ENCODE data around the gene CEP85L.

CEP85L gene

GRCh38 chr6:118504611-118505010 lies 146.8 kb downstream of the CEP85L start:
- in situ Hi-C loops (cut with HindIII; ENCODE audit: low sequenced_read_pairs) = no loop called here
- H3K4me3 ChIP-seq (ENCODE audit: low read depth, low read length) = no peak overlapping the region
- no peak for DNase-seq (ENCODE audit: low read depth)
- TF ChIP-seq CTCF (IDR thresholded peaks at IDR 0.05; ENCODE audit: low read depth, low read length, missing control alignments) = no peak

- no peak overlapping the region for H3K4me3 ChIP-seq (ENCODE audit: low read depth, low read length)
- in situ Hi-C loops (cut with HindIII; ENCODE audit: low sequenced_read_pairs) = no loop called here
- TF ChIP-seq CTCF (IDR thresholded peaks at IDR 0.05; ENCODE audit: low read depth, low read length, missing control alignments) = no peak
- DNase-seq (ENCODE audit: low read depth) = no peak
Observed at GRCh38 chr6:118502169-118502568, 149.2 kb downstream of the CEP85L start.

- H3K4me3 ChIP-seq (ENCODE audit: low read depth, low read length) = no peak overlapping the region
- no peak for TF ChIP-seq CTCF (IDR thresholded peaks at IDR 0.05; ENCODE audit: low read depth, low read length, missing control alignments)
- in situ Hi-C loops (cut with HindIII; ENCODE audit: low sequenced_read_pairs) = no loop called here
- DNase-seq (ENCODE audit: low read depth) = no peak
Observed at GRCh38 chr6:118501765-118502164, 149.6 kb downstream of the CEP85L start.

- DNase-seq (ENCODE audit: low read depth) = no peak
- no peak for TF ChIP-seq CTCF (IDR thresholded peaks at IDR 0.05; ENCODE audit: low read depth, low read length, missing control alignments)
- in situ Hi-C loops (cut with HindIII; ENCODE audit: low sequenced_read_pairs) = no loop called here
- H3K4me3 ChIP-seq (ENCODE audit: low read depth, low read length) = no peak overlapping the region
Observed at GRCh38 chr6:118501099-118501498, 150.3 kb downstream of the CEP85L start.

GRCh38 chr6:118500130-118501015 lies 151.0 kb downstream of the CEP85L start:
- no peak overlapping the region for H3K4me3 ChIP-seq (ENCODE audit: low read depth, low read length)
- in situ Hi-C loops (cut with HindIII; ENCODE audit: low sequenced_read_pairs) = no loop called here
- no peak for TF ChIP-seq CTCF (IDR thresholded peaks at IDR 0.05; ENCODE audit: low read depth, low read length, missing control alignments)
- no peak for DNase-seq (ENCODE audit: low read depth)

GRCh38 chr6:118495485-118496280 lies 155.7 kb downstream of the CEP85L start:
- H3K4me3 ChIP-seq (ENCODE audit: low read depth, low read length) = no peak overlapping the region
- no peak for DNase-seq (ENCODE audit: low read depth)
- no peak for TF ChIP-seq CTCF (IDR thresholded peaks at IDR 0.05; ENCODE audit: low read depth, low read length, missing control alignments)
- in situ Hi-C loops (cut with HindIII; ENCODE audit: low sequenced_read_pairs) = no loop called here

Data from astrocyte of the cerebellum (primary cell).